DOHH2 (cell line): ENCODE results near the gene SLIT1.

Experiments
- CTCF ChIP-seq: fragments of 200-600 bp; sonication (generic); IDR thresholded peaks from one replicate; pipeline ENCODE4 v1.5.1; 2014; ENCODE audit warnings: antibody characterized with exemption, mild to moderate bottlenecking, low read depth, low read length; ENCODE audit not compliant: poor library complexity, severe bottlenecking
- EZH2phosphoT487 ChIP-seq: fragments of 200-600 bp; sonication (generic); IDR thresholded peaks from 2 replicates; pipeline ENCODE4 v1.6.1; 2017; ENCODE audit warnings: borderline replicate concordance, mild to moderate bottlenecking, antibody characterized with exemption, low read length, moderate library complexity, mixed read lengths

GRCh38 chr10:97184971-97185325 lies 811 bp downstream of the SLIT1 start:
- TF ChIP-seq CTCF = no peak
- 0 out of 2 replicates have a peak, but pooled peaks have one; percentile 2 for TF ChIP-seq EZH2phosphoT487
